ENCODE data around the gene ZNF536.
"Not testable (repeated sequence)": the region's sequence is repeated elsewhere in the genome, so short reads cannot be mapped to it uniquely, and the experiment has no call there.

The ZNF536 gene

GRCh38 chr19:30342901-30343300 is 29.3 kb upstream of the ZNF536 start:
- no peak for DNase-seq

- DNase-seq, result no peak
Measured at GRCh38 chr19:30344446-30345425, 27.4 kb upstream of the ZNF536 start.

GRCh38 chr19:30345686-30346085 is 26.5 kb upstream of the ZNF536 start:
- DNase-seq, result no peak

- DNase-seq, result not testable (repeated sequence)
Measured at GRCh38 chr19:30346468-30346867, 25.7 kb upstream of the ZNF536 start.

- DNase-seq, result no peak
Measured at GRCh38 chr19:30349131-30349730, 23.0 kb upstream of the ZNF536 start.

- DNase-seq, result no peak
Measured at GRCh38 chr19:30350692-30351663, 21.2 kb upstream of the ZNF536 start.

GRCh38 chr19:30351774-30352173 is 20.4 kb upstream of the ZNF536 start:
- DNase-seq, result no peak

GRCh38 chr19:30353394-30353945 is 18.7 kb upstream of the ZNF536 start:
- DNase-seq, result no peak

GRCh38 chr19:30355586-30355985 is 16.6 kb upstream of the ZNF536 start:
- DNase-seq, result no peak

GRCh38 chr19:30356951-30357579 is 15.1 kb upstream of the ZNF536 start:
- no peak for DNase-seq

GRCh38 chr19:30357580-30357954 is 14.6 kb upstream of the ZNF536 start:
- DNase-seq, result no peak

- no peak for DNase-seq
Measured at GRCh38 chr19:30358319-30358718, 13.9 kb upstream of the ZNF536 start.

GRCh38 chr19:30358821-30359580 is 13.2 kb upstream of the ZNF536 start:
- no peak for DNase-seq

GRCh38 chr19:30359936-30360335 is 12.2 kb upstream of the ZNF536 start:
- no peak for DNase-seq

GRCh38 chr19:30360376-30361106 is 11.6 kb upstream of the ZNF536 start:
- DNase-seq, result no peak

GRCh38 chr19:30361107-30361447 is 11.1 kb upstream of the ZNF536 start:
- no peak for DNase-seq

- DNase-seq, result no peak
Measured at GRCh38 chr19:30361721-30362120, 10.5 kb upstream of the ZNF536 start.

GRCh38 chr19:30362156-30362754 is 9.9 kb upstream of the ZNF536 start:
- DNase-seq, result no peak

GRCh38 chr19:30363073-30363472 is 9.1 kb upstream of the ZNF536 start:
- DNase-seq, result no peak

Data from hematopoietic multipotent progenitor cell treated with erythropoietin and hydrocortisone succinate and interleukin-3 and kit ligand, for 8 days (in vitro differentiated cells).